ENCODE results near the gene KIRREL1. TPM values are rescaled to one million over a fixed set of nuclear protein-coding genes. Genes with fewer than 3 reads are reported as not detected.

The KIRREL1 gene
- total RNA-seq, 1 experiment from 2014 or later: 30.5 TPM

GRCh38 chr1:158054721-158055120 is 61.3 kb downstream of the KIRREL1 start:
- H2AK5ac ChIP-seq (ENCODE audit: insufficient read length, low read length): no peak overlapping the region
- no peak overlapping the region for H4K8ac ChIP-seq (replicated peaks; ENCODE audit: insufficient read length, low read depth, low read length)
- H3K27me3 Mint-ChIP-seq (ENCODE audit: low read depth): no peaks in the 10 kb centered on the region

More at GRCh38 chr1:158054721-158055120, 61.3 kb downstream of the KIRREL1 start:
- H3K79me2 ChIP-seq (ENCODE audit: insufficient read depth, low read length): no peaks in the 10 kb centered on the region; the same call in 1 of the 2 replicates
- Mint-ChIP-seq H3K4me1 (peaks cover 48 to 50% of the 10 kb centered on the region in 2 experiments), H3K4me3 (no peak overlapping the region), H3K9me3 (no peaks in the 10 kb centered on the region), H3K27ac (peak overlapping the region in 1 of 3 experiments; percentile 38; a peak in 2 of 7 replicates), H3K36me3 (ENCODE audit: insufficient read depth in 1 of 3, low read depth in 3 of 3) (peaks cover 4 to 6% (median 5%) of the 10 kb centered on the region in 3 experiments; a peak in 5 of 7 replicates)
- WGBS (ENCODE audit: extremely low coverage, insufficient read length, low lambda C conversion rate): no CpG with 5 or more reads among the region's 4 CpGs
- no peak overlapping the region for H2BK15ac ChIP-seq (ENCODE audit: low read depth, low read length)
- H3K23me2 ChIP-seq (ENCODE audit: insufficient read length, low read depth, low read length, poor library complexity, severe bottlenecking): no peaks in the 10 kb centered on the region
- H4K91ac ChIP-seq (ENCODE audit: insufficient read length, low read depth, low read length): no peak overlapping the region
- H2AFZ ChIP-seq (ENCODE audit: low read length): no peak overlapping the region
- no peak overlapping the region for H3K4me2 ChIP-seq (ENCODE audit: insufficient read depth, insufficient read length, low read length)
- no peaks in the 10 kb centered on the region for H3K27me3 ChIP-seq (ENCODE audit: insufficient read depth, low read length)
- no peaks in the 10 kb centered on the region for H4K20me1 ChIP-seq (ENCODE audit: control insufficient read depth, insufficient read depth, insufficient read length)
- no peak overlapping the region for H3K23ac ChIP-seq (ENCODE audit: insufficient read length, low read depth, low read length)
- H3K27ac ChIP-seq (ENCODE audit: insufficient read length, low read depth, low read length): no peak overlapping the region
- no peak overlapping the region for H3K9ac ChIP-seq (ENCODE audit: extremely low read depth, insufficient read length, low read length)
- H3K18ac ChIP-seq (ENCODE audit: insufficient read length, low read depth, low read length): no peak overlapping the region
- peaks cover 5% of the 10 kb centered on the region for H3K4me1 ChIP-seq (ENCODE audit: insufficient read depth, low read length)
- TF ChIP-seq CTCF (conservative IDR thresholded peaks at IDR 0.05): no peak
- no peak overlapping the region for H2BK120ac ChIP-seq (ENCODE audit: low read depth, low read length, poor library complexity, severe bottlenecking)
- no peak overlapping the region for H2BK12ac ChIP-seq (ENCODE audit: insufficient read length, low read depth, low read length)
- no peak for DNase-seq
- H3K79me1 ChIP-seq (ENCODE audit: insufficient read depth, low read depth, low read length, poor library complexity, severe bottlenecking): peaks cover 2% of the 10 kb centered on the region
- no peak overlapping the region for H2BK5ac ChIP-seq (ENCODE audit: insufficient read length, low read length)
- no peak overlapping the region for H4K5ac ChIP-seq (ENCODE audit: insufficient read length, low read depth, low read length)
- no peak overlapping the region for H3K56ac ChIP-seq (ENCODE audit: insufficient read length, low read depth, low read length)
- no peak overlapping the region for H2BK20ac ChIP-seq (ENCODE audit: low read depth, low read length, poor library complexity, severe bottlenecking)
- no peak overlapping the region for H3T11ph ChIP-seq (ENCODE audit: low read length)
- H3K9me3 ChIP-seq (ENCODE audit: control insufficient read depth, low read depth, low read length): no peaks in the 10 kb centered on the region
- no peak overlapping the region; the same call in 1 of the 2 replicates for H3K14ac ChIP-seq (ENCODE audit: insufficient read depth, low read length)
- H3K4ac ChIP-seq (ENCODE audit: low read depth, low read length): no peak overlapping the region

Data from H9 (cell line).